Immature natural killer cell (primary cell): ENCODE measurements around the gene RGPD6. TPM values are rescaled to one million over a fixed set of nuclear protein-coding genes. Genes with fewer than 3 reads are reported as not detected.
"Not testable (repeated sequence)": the region's sequence is repeated elsewhere in the genome, so short reads cannot be mapped to it uniquely, and the experiment has no call there.

Source experiments
- DNase-seq, 3 donors: peaks; one replicate each; pipeline ENCODE4 v3.0.0; 2022; ENCODE audit warnings: mixed read lengths in 1 of 3
- H3K27ac Mint-ChIP-seq, 6 donors: one replicate each; pipeline ENCODE4 v1.8.0; 2020; ENCODE audit warnings: mixed read lengths in 6 of 6, mild to moderate bottlenecking in 5 of 6, inconsistent platforms in 4 of 6, moderate library complexity in 3 of 6
- H3K27me3 Mint-ChIP-seq, 3 donors: one replicate each; pipeline ENCODE4 v1.8.0; 2020 to 2021; ENCODE audit warnings: low read depth in 3 of 3, mild to moderate bottlenecking in 3 of 3, mixed read lengths in 3 of 3, moderate library complexity in 3 of 3, inconsistent platforms in 1 of 3
- H3K36me3 Mint-ChIP-seq, 3 donors: one replicate each; pipeline ENCODE4 v1.8.0; 2020; ENCODE audit warnings: mixed read lengths in 3 of 3, inconsistent platforms in 2 of 3, mild to moderate bottlenecking in 2 of 3
- H3K4me1 Mint-ChIP-seq, 2 donors: one replicate each; pipeline ENCODE4 v1.8.0; 2020; ENCODE audit warnings: inconsistent platforms in 2 of 2, mild to moderate bottlenecking in 2 of 2, mixed read lengths in 2 of 2, moderate library complexity in 1 of 2
- H3K4me3 Mint-ChIP-seq, 5 donors: one replicate each; pipeline ENCODE4 v1.8.0; 2020; ENCODE audit warnings: mild to moderate bottlenecking in 5 of 5, mixed read lengths in 5 of 5, inconsistent platforms in 3 of 5, moderate library complexity in 3 of 5
- H3K9me3 Mint-ChIP-seq, 6 donors: one replicate each; pipeline ENCODE4 v1.8.0; 2020; ENCODE audit warnings: mild to moderate bottlenecking in 6 of 6, mixed read lengths in 6 of 6, inconsistent platforms in 4 of 6, moderate library complexity in 3 of 6
- polyA plus RNA-seq, 3 donors: library from polyadenylated mRNA; unstranded; fragments of 300-500 nt; fragmentation: Illumina TruSeq; gene quantifications; one replicate each; pipeline ENCODE4 v1.2.3, GENCODE V29; 2021

RGPD6 gene
- polyA plus RNA-seq, 3 donors from 2014 or later: 1.5 to 3.8 TPM; not detected in 1

GRCh38 chr2:110579216-110579965 is 2.4 kb upstream of the RGPD6 start:
- H3K9me3 Mint-ChIP-seq, H3K27me3 Mint-ChIP-seq, H3K27ac Mint-ChIP-seq, DNase-seq, H3K36me3 Mint-ChIP-seq, H3K4me3 Mint-ChIP-seq, H3K4me1 Mint-ChIP-seq: not testable (repeated sequence)

- not testable (repeated sequence) for H3K4me3 Mint-ChIP-seq, DNase-seq, H3K9me3 Mint-ChIP-seq, H3K4me1 Mint-ChIP-seq, H3K27ac Mint-ChIP-seq, H3K36me3 Mint-ChIP-seq, H3K27me3 Mint-ChIP-seq
These were observed 1.4 kb upstream of the RGPD6 start for GRCh38 chr2:110578429-110578828.

- H3K27me3 Mint-ChIP-seq, H3K27ac Mint-ChIP-seq, DNase-seq, H3K9me3 Mint-ChIP-seq, H3K4me1 Mint-ChIP-seq, H3K36me3 Mint-ChIP-seq, H3K4me3 Mint-ChIP-seq: not testable (repeated sequence)
These were observed 77.2 kb downstream of the RGPD6 start for GRCh38 chr2:110499755-110500377.

GRCh38 chr2:110496027-110496426 is 81.0 kb downstream of the RGPD6 start:
- H3K27ac Mint-ChIP-seq, H3K4me3 Mint-ChIP-seq, H3K27me3 Mint-ChIP-seq, H3K9me3 Mint-ChIP-seq, DNase-seq, H3K36me3 Mint-ChIP-seq, H3K4me1 Mint-ChIP-seq: not testable (repeated sequence)

- DNase-seq, H3K4me1 Mint-ChIP-seq, H3K27ac Mint-ChIP-seq, H3K9me3 Mint-ChIP-seq, H3K36me3 Mint-ChIP-seq, H3K4me3 Mint-ChIP-seq, H3K27me3 Mint-ChIP-seq: not testable (repeated sequence)
These were observed 82.5 kb downstream of the RGPD6 start for GRCh38 chr2:110494488-110494887.

- H3K27ac Mint-ChIP-seq, H3K27me3 Mint-ChIP-seq, H3K36me3 Mint-ChIP-seq, H3K4me1 Mint-ChIP-seq, H3K4me3 Mint-ChIP-seq, H3K9me3 Mint-ChIP-seq, DNase-seq: not testable (repeated sequence)
These were observed 88.0 kb downstream of the RGPD6 start for GRCh38 chr2:110488991-110489390.

- not testable (repeated sequence) for H3K27ac Mint-ChIP-seq, H3K27me3 Mint-ChIP-seq, DNase-seq, H3K4me1 Mint-ChIP-seq, H3K4me3 Mint-ChIP-seq, H3K9me3 Mint-ChIP-seq, H3K36me3 Mint-ChIP-seq
These were observed 94.3 kb downstream of the RGPD6 start for GRCh38 chr2:110482697-110483096.

- H3K27me3 Mint-ChIP-seq, H3K4me3 Mint-ChIP-seq, H3K9me3 Mint-ChIP-seq, DNase-seq, H3K27ac Mint-ChIP-seq, H3K36me3 Mint-ChIP-seq, H3K4me1 Mint-ChIP-seq: not testable (repeated sequence)
These were observed 95.8 kb downstream of the RGPD6 start for GRCh38 chr2:110481200-110481599.

GRCh38 chr2:110480084-110480483 is 96.9 kb downstream of the RGPD6 start:
- H3K36me3 Mint-ChIP-seq, H3K9me3 Mint-ChIP-seq: not testable (repeated sequence)

GRCh38 chr2:110477370-110477769 is 99.7 kb downstream of the RGPD6 start:
- not testable (repeated sequence) for H3K36me3 Mint-ChIP-seq, DNase-seq, H3K27ac Mint-ChIP-seq, H3K4me3 Mint-ChIP-seq, H3K4me1 Mint-ChIP-seq, H3K27me3 Mint-ChIP-seq, H3K9me3 Mint-ChIP-seq

More at GRCh38 chr2:110480084-110480483, 96.9 kb downstream of the RGPD6 start:
- DNase-seq, H3K4me3 Mint-ChIP-seq, H3K27me3 Mint-ChIP-seq, H3K27ac Mint-ChIP-seq, H3K4me1 Mint-ChIP-seq: not testable (repeated sequence)

GRCh38 chr2:110476952-110477351 is 100.1 kb downstream of the RGPD6 start:
- not testable (repeated sequence) for H3K4me1 Mint-ChIP-seq, H3K36me3 Mint-ChIP-seq, H3K27me3 Mint-ChIP-seq

GRCh38 chr2:110475627-110476359 is 101.2 kb downstream of the RGPD6 start:
- not testable (repeated sequence) for DNase-seq, H3K4me1 Mint-ChIP-seq, H3K36me3 Mint-ChIP-seq, H3K4me3 Mint-ChIP-seq, H3K27me3 Mint-ChIP-seq, H3K9me3 Mint-ChIP-seq, H3K27ac Mint-ChIP-seq

More at GRCh38 chr2:110476952-110477351, 100.1 kb downstream of the RGPD6 start:
- H3K27ac Mint-ChIP-seq, H3K9me3 Mint-ChIP-seq, DNase-seq, H3K4me3 Mint-ChIP-seq: not testable (repeated sequence)

- H3K9me3 Mint-ChIP-seq, H3K27ac Mint-ChIP-seq, H3K4me3 Mint-ChIP-seq, H3K4me1 Mint-ChIP-seq, DNase-seq, H3K36me3 Mint-ChIP-seq, H3K27me3 Mint-ChIP-seq: not testable (repeated sequence)
These were observed 102.1 kb downstream of the RGPD6 start for GRCh38 chr2:110474898-110475297.

- H3K9me3 Mint-ChIP-seq, H3K36me3 Mint-ChIP-seq, DNase-seq, H3K4me3 Mint-ChIP-seq, H3K4me1 Mint-ChIP-seq, H3K27me3 Mint-ChIP-seq, H3K27ac Mint-ChIP-seq: not testable (repeated sequence)
These were observed 104.0 kb downstream of the RGPD6 start for GRCh38 chr2:110473059-110473358.
